CD4-positive, CD25-positive, alpha-beta regulatory T cell (primary cell): ENCODE results near the gene PCGF3. TPM values are rescaled to one million over a fixed set of nuclear protein-coding genes. Genes with fewer than 3 reads are reported as not detected.

Experiments
- ATAC-seq, 2 donors: fragments of 150-1000 bp; cut with Tn5 transposase; one replicate each; pipeline ENCODE4 v1.10.0; 2021; ENCODE audit warnings: low read depth in 2 of 2, moderate number of reproducible peaks in 2 of 2, moderate library complexity in 1 of 2
- DNase-seq, 3 donors: peaks; one replicate each; pipeline versions ENCODE4 v3.0.0 to v3.0.0-alpha.2; 2012 to 2022; ENCODE audit warnings: mixed read lengths in 1 of 3
- H3K27ac ChIP-seq: one replicate; pipeline ENCODE4 v1.7.0; 2013; ENCODE audit warnings: mild to moderate bottlenecking, low read length; ENCODE audit not compliant: insufficient read depth, poor library complexity, severe bottlenecking
- H3K27me3 ChIP-seq: one replicate; pipeline ENCODE4 v1.7.0; 2013; ENCODE audit warnings: low read length; ENCODE audit not compliant: control insufficient read depth, insufficient read depth
- H3K36me3 ChIP-seq: one replicate; pipeline ENCODE4 v1.7.0; 2013; ENCODE audit warnings: mild to moderate bottlenecking, low read length, moderate library complexity; ENCODE audit not compliant: control insufficient read depth, insufficient read depth
- H3K4me1 ChIP-seq: 2 replicates; pipeline ENCODE4 v1.7.0; 2013; ENCODE audit warnings: mild to moderate bottlenecking, low read length; ENCODE audit not compliant: insufficient read depth, control insufficient read depth, poor library complexity, severe bottlenecking
- H3K4me3 ChIP-seq: one replicate; pipeline ENCODE4 v1.7.0; 2013; ENCODE audit warnings: low read depth, mild to moderate bottlenecking, low read length, moderate library complexity
- H3K9me3 ChIP-seq, 2 experiments: 1 replicate in 1 of 2; 2 replicates in 1 of 2; pipeline ENCODE4 v1.7.0; 2013; ENCODE audit warnings: low read length in 2 of 2, mild to moderate bottlenecking in 1 of 2, moderate library complexity in 1 of 2; ENCODE audit not compliant: control insufficient read depth in 2 of 2
- H3K27ac Mint-ChIP-seq, 3 donors: one replicate each; pipeline ENCODE4 v1.8.0; 2020 to 2022; ENCODE audit warnings: mild to moderate bottlenecking in 3 of 3, mixed read lengths in 3 of 3, moderate library complexity in 2 of 3
- H3K27me3 Mint-ChIP-seq: one replicate; pipeline ENCODE4 v1.8.0; 2022; ENCODE audit warnings: mild to moderate bottlenecking, mixed read lengths
- H3K36me3 Mint-ChIP-seq: one replicate; pipeline ENCODE4 v1.8.0; 2020; ENCODE audit warnings: mixed read lengths
- H3K4me1 Mint-ChIP-seq, 4 donors: one replicate each; pipeline ENCODE4 v1.8.0; 2020 to 2022; ENCODE audit warnings: mixed read lengths in 4 of 4, mild to moderate bottlenecking in 1 of 4
- H3K4me3 Mint-ChIP-seq, 4 donors: one replicate each; pipeline ENCODE4 v1.8.0; 2020 to 2022; ENCODE audit warnings: mild to moderate bottlenecking in 4 of 4, mixed read lengths in 4 of 4, moderate library complexity in 3 of 4
- H3K9me3 Mint-ChIP-seq, 7 donors: one replicate each; pipeline ENCODE4 v1.8.0; 2020 to 2022; ENCODE audit warnings: mixed read lengths in 7 of 7, mild to moderate bottlenecking in 3 of 7, moderate library complexity in 2 of 7
- polyA plus RNA-seq, 4 donors: library from polyadenylated mRNA; unstranded; fragments of 300-500 nt; fragmentation: Illumina TruSeq; gene quantifications; one replicate each; pipeline ENCODE4 v1.2.3, GENCODE V29; 2021
- total RNA-seq: library from RNA; stranded (reverse); gene quantifications from one replicate; pipeline ENCODE4 v1.2.3, GENCODE V29; 2022

PCGF3 gene
- total and polyA plus RNA-seq, 5 donors from 2014 or later = 3.2 to 71.8 (median 4.8) TPM

DNA sequence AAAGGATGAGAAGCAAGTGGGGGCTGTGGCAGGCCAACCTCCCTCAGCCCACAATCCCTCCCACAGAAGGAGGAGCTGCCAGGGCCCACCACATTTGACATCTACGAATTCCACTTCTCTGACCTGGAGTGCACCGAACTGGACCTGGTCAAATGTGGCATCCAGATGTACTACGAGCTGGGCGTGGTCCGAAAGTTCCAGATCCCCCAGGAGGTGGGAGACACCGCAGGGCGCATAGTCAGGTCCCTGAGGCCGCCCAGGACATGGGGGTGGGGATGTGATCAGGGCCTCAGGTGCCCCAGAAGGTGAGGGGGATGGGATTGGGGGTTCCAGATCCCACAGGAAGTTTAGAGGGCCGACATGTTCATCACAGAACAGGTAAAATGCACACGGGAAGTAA, 45.2 kb upstream of the PCGF3 start:
- peak overlapping the region in 1 of 4 donors; percentile 85 for H3K4me3 Mint-ChIP-seq
- no peaks in the 10 kb centered on the region for H3K27me3 Mint-ChIP-seq

GRCh38 chr4:661231-661630, 44.4 kb upstream of the PCGF3 start:
- Histone ChIP-seq H3K4me1 (peaks cover 8% of the 10 kb centered on the region), H3K36me3 (no peaks in the 10 kb centered on the region), H3K27me3 (no peaks in the 10 kb centered on the region), H3K9me3 (no peaks in the 10 kb centered on the region), H3K4me3 (no peak overlapping the region), H3K27ac (no peak overlapping the region)
- H3K9me3 Mint-ChIP-seq = peaks cover 0 to 1% (median 0%) of the 10 kb centered on the region in 7 donors
- DNase-seq = no peak
- peaks cover 17% of the 10 kb centered on the region for H3K36me3 Mint-ChIP-seq
- peaks cover 0 to 16% (median 5%) of the 10 kb centered on the region in 4 donors for H3K4me1 Mint-ChIP-seq
- peak overlapping the region in 1 of 3 donors; percentile 72 for H3K27ac Mint-ChIP-seq
- no peaks in the 10 kb centered on the region for H3K27me3 Mint-ChIP-seq
- no peak for ATAC-seq
- peak overlapping the region in 3 of 4 donors; percentile 6 to 75 (median 32) for H3K4me3 Mint-ChIP-seq

More for the DNA sequence above, 45.2 kb upstream of the PCGF3 start:
- peaks cover 0 to 1% (median 0%) of the 10 kb centered on the region in 7 donors for H3K9me3 Mint-ChIP-seq
- H3K27ac Mint-ChIP-seq = no peak overlapping the region
- Histone ChIP-seq H3K4me1 (peaks cover 8% of the 10 kb centered on the region), H3K27ac (no peak overlapping the region), H3K27me3 (no peaks in the 10 kb centered on the region), H3K9me3 (no peaks in the 10 kb centered on the region), H3K36me3 (no peaks in the 10 kb centered on the region), H3K4me3 (no peak overlapping the region)
- ATAC-seq (no peak), DNase-seq (no peak)
- peaks cover 0 to 14% (median 5%) of the 10 kb centered on the region in 4 donors for H3K4me1 Mint-ChIP-seq
- H3K36me3 Mint-ChIP-seq = peaks cover 17% of the 10 kb centered on the region

DNA sequence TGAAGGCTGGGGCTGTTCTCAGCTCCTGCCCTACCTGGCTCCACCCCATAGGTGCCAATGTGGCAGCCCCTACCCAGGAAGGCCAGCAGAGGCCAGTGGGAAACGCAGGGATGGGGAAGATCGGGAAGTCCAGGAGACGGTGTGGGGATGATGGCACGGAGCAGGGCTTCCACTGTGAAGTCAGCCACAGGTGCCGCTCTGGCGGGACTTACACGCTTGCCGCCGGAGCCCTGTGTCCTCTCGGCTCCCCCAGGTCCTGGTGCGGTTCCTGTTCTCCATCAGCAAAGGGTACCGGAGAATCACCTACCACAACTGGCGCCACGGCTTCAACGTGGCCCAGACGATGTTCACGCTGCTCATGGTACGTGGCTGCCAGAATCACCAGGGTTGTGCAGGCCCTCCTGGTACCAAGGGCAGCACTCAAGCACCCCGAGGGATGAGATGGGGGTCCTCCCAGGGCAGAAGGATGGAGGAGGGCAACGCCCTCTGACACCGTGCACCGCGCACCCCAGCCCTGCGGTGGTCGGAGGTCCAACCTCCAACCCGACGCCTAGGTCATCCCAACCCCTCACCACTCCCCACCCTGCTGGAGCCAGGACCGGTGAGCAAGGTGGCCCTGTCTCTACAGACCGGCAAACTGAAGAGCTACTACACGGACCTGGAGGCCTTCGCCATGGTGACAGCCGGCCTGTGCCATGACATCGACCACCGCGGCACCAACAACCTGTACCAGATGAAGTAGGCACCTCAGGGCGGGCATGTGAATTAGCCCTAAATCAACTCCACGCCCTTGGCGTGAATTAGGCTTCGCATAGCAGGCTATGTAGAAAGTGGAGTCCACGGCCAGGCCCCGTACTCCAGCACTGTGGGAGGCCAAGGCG, 43.5 kb upstream of the PCGF3 start:
- Histone ChIP-seq H3K27ac (no peak overlapping the region), H3K27me3 (no peaks in the 10 kb centered on the region), H3K36me3 (no peaks in the 10 kb centered on the region), H3K4me3 (no peak overlapping the region), H3K4me1 (peaks cover 8% of the 10 kb centered on the region), H3K9me3 (no peaks in the 10 kb centered on the region)
- DNase-seq = no peak
- Mint-ChIP-seq H3K9me3 (peaks cover 0 to 1% (median 0%) of the 10 kb centered on the region in 7 donors), H3K27me3 (no peaks in the 10 kb centered on the region), H3K36me3 (peaks cover 17% of the 10 kb centered on the region), H3K4me1 (peaks cover 0 to 16% (median 5%) of the 10 kb centered on the region in 4 donors), H3K27ac (no peak overlapping the region), H3K4me3 (peak overlapping the region; percentile 32 to 88 (median 82))
- no peak for ATAC-seq

DNA sequence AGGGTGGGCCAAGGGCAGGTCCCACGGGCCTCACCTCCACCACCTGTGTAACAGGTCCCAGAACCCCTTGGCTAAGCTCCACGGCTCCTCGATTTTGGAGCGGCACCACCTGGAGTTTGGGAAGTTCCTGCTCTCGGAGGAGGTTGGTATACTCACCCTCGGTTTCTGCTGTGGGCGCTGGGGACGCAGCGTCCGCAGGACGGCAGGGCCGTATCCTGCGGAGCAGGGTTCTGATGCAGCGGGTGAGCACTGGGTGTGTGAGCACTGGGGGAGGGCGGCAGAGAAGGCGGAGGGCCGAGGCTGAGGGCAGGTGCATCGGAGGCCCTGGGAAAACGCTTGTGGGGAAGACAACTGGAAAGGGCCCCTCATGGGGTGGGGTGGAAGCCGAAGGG, 42.6 kb upstream of the PCGF3 start:
- peak overlapping the region; percentile 73 for H3K27ac ChIP-seq
- DNase-seq (no peak), ATAC-seq (no peak)
- no peaks in the 10 kb centered on the region for H3K36me3 ChIP-seq
- Mint-ChIP-seq H3K4me1 (peaks cover 0 to 19% (median 5%) of the 10 kb centered on the region in 4 donors), H3K27ac (peak overlapping the region in 2 of 3 donors; percentile 58 to 86), H3K27me3 (no peaks in the 10 kb centered on the region), H3K4me3 (peak overlapping the region; percentile 81 to 88 (median 82)), H3K9me3 (peaks cover 0 to 1% (median 0%) of the 10 kb centered on the region in 7 donors), H3K36me3 (peaks cover 17% of the 10 kb centered on the region)
- no peaks in the 10 kb centered on the region for H3K9me3 ChIP-seq
- peaks cover 8% of the 10 kb centered on the region for H3K4me1 ChIP-seq
- no peak overlapping the region for H3K4me3 ChIP-seq
- no peaks in the 10 kb centered on the region for H3K27me3 ChIP-seq

DNA sequence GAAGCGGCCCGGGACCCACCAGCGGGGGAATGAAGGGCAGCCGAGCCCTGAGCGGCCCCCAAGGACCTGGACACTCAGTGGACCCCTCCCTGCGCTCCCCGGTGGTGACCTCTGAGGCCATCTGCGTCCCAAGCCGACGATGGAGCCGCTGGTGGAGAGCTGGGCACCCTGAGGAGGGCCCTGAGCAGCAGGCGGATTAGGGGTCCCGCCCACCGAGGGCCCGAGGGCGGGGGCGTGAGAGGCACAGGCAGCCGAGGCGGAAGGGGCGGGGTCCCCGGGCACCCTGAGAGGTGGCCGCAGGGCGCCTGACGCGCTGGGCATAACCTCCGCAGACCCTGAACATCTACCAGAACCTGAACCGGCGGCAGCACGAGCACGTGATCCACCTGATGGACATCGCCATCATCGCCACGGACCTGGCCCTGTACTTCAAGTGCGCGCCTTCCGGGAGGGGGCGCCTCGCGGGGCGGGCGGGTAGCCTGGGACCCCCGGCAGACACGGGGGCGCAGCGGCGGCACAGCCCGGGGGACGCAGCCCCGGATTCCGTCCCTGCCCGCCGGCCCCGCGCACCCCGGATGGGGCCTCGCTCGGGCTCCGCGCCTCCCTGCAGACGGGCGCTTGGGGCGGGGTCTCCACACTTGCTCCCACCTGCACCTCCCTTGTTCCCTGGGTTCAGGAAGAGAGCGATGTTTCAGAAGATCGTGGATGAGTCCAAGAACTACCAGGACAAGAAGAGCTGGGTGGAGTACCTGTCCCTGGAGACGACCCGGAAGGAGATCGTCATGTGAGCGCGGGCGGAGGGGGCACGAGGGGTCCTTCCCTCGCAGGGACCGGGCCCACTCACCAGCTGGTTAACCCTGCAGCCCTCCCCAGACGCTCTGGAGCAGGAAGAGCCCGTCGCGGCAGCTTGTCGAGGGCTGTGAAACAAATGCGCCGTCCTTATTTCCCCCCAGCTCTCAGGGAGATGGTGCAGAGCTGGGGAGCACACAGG, 41.9 kb upstream of the PCGF3 start:
- ATAC-seq (peak; percentile 77 to 85), DNase-seq (peak; percentile 67 to 84 (median 75))
- no peaks in the 10 kb centered on the region for H3K27me3 ChIP-seq
- H3K36me3 ChIP-seq = no peaks in the 10 kb centered on the region
- peaks cover 17% of the 10 kb centered on the region for H3K36me3 Mint-ChIP-seq
- peaks cover 0 to 19% (median 5%) of the 10 kb centered on the region in 4 donors for H3K4me1 Mint-ChIP-seq
- no peaks in the 10 kb centered on the region for H3K9me3 ChIP-seq
- peaks cover 0 to 1% (median 0%) of the 10 kb centered on the region in 7 donors for H3K9me3 Mint-ChIP-seq
- H3K4me1 ChIP-seq = peaks cover 8% of the 10 kb centered on the region
- H3K27ac ChIP-seq = peak overlapping the region; percentile 73
- no peaks in the 10 kb centered on the region for H3K27me3 Mint-ChIP-seq
- peak overlapping the region; percentile 85 to 92 (median 87) for H3K27ac Mint-ChIP-seq
- H3K4me3 ChIP-seq = peak overlapping the region; percentile 82
- peak overlapping the region; percentile 82 to 88 (median 85) for H3K4me3 Mint-ChIP-seq

- Mint-ChIP-seq H3K9me3 (peaks cover 0 to 1% (median 0%) of the 10 kb centered on the region in 7 donors), H3K4me1 (peaks cover 0 to 19% (median 5%) of the 10 kb centered on the region in 4 donors), H3K4me3 (peak overlapping the region; percentile 82 to 88 (median 85)), H3K27ac (peak overlapping the region; percentile 85 to 92 (median 87)), H3K36me3 (peaks cover 15% of the 10 kb centered on the region), H3K27me3 (no peaks in the 10 kb centered on the region)
- ATAC-seq (no peak), DNase-seq (no peak)
- H3K4me3 ChIP-seq = no peak overlapping the region
- H3K9me3 ChIP-seq = no peaks in the 10 kb centered on the region
- H3K36me3 ChIP-seq = no peaks in the 10 kb centered on the region
- no peak overlapping the region for H3K27ac ChIP-seq
- no peaks in the 10 kb centered on the region for H3K27me3 ChIP-seq
- peaks cover 8% of the 10 kb centered on the region for H3K4me1 ChIP-seq
Observed at GRCh38 chr4:664713-665231, 40.9 kb upstream of the PCGF3 start.

- peaks cover under 1% of the 10 kb centered on the region for H3K36me3 ChIP-seq
- Mint-ChIP-seq H3K27ac (no peak overlapping the region), H3K4me1 (peaks cover 0 to 19% (median 5%) of the 10 kb centered on the region in 4 donors), H3K27me3 (no peaks in the 10 kb centered on the region), H3K36me3 (peaks cover 11% of the 10 kb centered on the region), H3K4me3 (peak overlapping the region; percentile 71 to 86 (median 83)), H3K9me3 (peaks cover 0 to 1% (median 0%) of the 10 kb centered on the region in 7 donors)
- no peaks in the 10 kb centered on the region for H3K27me3 ChIP-seq
- no peak for DNase-seq
- H3K4me3 ChIP-seq = no peak overlapping the region
- no peak overlapping the region for H3K27ac ChIP-seq
- no peaks in the 10 kb centered on the region for H3K9me3 ChIP-seq
- peaks cover 8% of the 10 kb centered on the region for H3K4me1 ChIP-seq
- no peak for ATAC-seq
Observed at GRCh38 chr4:665381-665750, 40.3 kb upstream of the PCGF3 start.
